GM12874 (cell line): ENCODE data around the gene MPP7.

Experiments
- TF ChIP-seq, protein P1 (sequence below): IDR thresholded peaks from 2 replicates; pipeline ENCODE4 v1.5.1; 2011; ENCODE audit warnings: low read depth, mild to moderate bottlenecking, control low read depth, low read length, moderate library complexity; ENCODE audit not compliant: insufficient read depth

The MPP7 gene

DNA sequence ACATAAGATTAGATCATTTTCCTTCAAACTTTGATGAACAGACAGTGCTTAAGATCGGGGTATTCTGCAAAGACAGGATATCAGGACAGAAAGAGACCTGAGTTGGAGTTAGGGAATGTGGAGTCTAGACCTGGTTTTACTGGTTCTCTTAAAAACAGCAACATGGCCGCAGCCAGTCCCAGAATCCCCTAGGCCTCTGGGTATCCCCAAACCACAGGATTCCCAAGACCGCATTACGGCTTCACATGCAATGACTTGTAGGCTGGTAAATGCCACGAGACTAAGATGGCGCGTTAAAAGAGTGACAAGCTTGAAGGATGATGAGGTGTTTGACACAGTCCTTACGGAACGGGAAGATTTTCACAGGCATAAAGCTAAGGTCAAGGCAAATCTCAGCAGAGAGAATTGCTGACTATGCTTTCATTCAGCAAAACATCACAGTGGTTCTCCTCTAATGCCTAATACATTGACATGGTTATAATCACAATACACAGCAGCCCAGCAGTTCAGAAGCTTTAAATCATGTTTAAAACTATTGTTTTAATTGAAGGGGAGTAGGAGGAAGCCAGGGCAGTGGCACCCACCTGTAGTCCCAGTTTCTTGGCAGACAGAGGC lies 32.9 kb downstream of the MPP7 start:
- TF ChIP-seq, protein P1, sequence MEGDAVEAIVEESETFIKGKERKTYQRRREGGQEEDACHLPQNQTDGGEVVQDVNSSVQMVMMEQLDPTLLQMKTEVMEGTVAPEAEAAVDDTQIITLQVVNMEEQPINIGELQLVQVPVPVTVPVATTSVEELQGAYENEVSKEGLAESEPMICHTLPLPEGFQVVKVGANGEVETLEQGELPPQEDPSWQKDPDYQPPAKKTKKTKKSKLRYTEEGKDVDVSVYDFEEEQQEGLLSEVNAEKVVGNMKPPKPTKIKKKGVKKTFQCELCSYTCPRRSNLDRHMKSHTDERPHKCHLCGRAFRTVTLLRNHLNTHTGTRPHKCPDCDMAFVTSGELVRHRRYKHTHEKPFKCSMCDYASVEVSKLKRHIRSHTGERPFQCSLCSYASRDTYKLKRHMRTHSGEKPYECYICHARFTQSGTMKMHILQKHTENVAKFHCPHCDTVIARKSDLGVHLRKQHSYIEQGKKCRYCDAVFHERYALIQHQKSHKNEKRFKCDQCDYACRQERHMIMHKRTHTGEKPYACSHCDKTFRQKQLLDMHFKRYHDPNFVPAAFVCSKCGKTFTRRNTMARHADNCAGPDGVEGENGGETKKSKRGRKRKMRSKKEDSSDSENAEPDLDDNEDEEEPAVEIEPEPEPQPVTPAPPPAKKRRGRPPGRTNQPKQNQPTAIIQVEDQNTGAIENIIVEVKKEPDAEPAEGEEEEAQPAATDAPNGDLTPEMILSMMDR = no peak

DNA sequence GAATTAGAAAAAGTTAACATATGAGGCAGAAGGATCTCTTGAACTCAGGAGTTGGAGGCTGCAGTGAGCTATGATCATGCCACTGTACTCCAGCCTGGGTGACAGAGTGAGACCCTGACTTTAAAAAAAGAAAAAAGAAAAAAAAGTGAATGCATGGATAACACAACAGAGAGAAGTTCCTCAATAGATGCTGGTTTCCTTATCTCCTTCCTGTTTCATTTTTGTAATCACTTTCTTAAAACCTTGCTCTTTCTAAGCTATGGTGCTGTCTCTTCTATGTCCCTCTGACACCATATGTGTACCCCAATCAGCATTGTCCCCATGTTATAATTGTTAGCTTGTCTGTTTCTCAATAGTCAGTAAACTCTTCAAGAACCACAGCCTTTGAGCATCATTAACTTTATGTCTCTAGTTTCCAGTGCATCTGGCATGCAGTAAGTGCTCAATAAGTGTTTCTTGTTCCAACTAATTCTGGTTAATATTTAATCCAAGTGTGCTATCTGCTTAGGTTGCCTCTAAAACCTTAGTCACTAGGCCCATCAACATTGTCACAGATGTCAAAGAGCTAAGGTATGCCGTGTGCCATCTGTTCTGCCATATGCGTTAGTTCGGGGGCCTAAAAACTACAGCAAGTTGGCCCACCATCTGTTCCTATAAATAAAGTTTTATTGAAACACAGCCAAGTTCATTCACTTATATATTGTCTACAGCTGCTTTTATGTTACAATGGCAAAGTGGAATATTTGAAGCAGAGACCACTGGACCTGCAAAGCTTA lies 36.2 kb downstream of the MPP7 start:
- TF ChIP-seq, protein P1 = no peak

DNA sequence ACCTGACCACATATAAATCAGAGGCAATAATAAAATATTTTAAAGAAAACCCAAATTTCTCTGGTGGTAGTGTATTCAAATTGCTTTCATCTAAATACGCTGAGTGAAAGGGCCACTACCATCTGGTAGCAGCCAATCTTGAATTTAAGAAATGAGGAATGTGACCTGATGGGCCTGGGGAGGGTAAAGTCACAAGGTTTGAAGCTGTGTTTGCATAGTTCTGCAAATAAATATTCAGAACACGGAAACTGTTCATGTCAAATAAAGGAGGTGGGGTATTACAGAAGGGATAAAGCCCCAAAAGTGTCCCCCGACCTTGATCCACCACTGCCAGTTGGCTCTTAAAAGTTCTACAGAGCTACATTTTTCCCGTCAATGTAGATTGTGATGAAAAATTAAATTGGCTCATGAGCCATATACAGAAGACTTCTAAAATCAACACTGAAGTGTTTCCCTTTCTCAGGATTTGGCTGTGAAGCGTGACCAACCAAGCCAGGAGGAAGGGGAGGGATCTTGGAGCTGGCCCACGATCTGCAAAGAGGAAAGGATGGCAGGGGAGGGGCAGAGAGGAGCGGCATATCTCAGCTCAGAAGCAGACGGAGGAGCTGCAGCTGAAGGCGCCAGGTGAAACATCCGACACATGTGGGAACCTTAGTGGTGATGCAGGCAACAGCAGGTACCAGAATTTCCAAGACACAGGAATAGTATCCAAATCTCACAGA lies 39.6 kb downstream of the MPP7 start:
- TF ChIP-seq, protein P1 = no peak

DNA sequence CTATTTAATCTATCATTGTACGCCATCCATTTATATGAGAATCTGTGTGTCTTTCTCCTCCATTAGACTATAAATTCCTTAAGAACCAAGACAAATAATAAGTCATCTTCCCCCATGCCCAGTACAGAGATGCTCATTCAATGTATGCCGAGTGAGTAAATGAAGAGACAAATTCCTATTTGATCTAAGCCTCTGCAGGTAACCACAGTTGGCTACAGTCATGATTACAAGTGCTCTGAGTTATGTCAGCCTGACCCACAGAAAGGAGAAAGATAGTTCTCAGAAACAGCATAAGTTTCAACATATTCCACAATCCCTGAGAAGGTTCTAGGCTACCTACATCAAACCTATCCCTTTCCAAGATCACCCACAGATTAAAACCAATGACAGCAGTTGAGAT lies 46.1 kb downstream of the MPP7 start:
- TF ChIP-seq, protein P1 = no peak

DNA sequence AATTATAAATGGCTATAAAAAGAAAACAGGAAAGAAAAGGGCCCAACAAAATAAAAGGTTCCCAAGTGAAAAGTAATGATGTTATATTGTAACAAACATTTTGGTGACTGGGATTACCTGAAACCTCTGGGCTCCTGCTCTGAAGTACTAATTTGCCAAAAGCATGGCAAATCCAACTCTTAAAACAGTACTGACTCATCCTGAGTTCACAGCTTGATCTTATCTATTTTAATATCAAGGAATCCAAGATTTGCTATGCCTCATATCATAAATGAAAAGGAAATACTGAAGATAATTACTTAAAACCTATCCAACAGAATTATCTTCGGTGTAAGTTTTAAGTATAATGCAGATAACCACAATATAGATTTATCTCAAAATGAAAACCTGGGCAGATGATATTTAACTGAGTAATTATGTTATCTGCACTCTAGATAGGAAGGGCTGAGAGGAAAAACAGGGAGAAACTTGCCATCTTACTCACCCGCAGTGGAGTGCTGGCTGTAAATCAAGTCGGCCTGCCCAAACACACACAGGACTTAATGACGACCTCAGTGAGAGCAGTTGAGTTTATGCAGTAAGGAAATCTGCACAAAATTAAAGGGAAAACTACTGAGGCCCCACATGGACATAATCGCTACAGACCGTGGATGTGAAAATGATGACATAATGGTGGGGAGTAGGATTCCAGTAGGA lies 48.4 kb downstream of the MPP7 start:
- TF ChIP-seq, protein P1 = no peak

DNA sequence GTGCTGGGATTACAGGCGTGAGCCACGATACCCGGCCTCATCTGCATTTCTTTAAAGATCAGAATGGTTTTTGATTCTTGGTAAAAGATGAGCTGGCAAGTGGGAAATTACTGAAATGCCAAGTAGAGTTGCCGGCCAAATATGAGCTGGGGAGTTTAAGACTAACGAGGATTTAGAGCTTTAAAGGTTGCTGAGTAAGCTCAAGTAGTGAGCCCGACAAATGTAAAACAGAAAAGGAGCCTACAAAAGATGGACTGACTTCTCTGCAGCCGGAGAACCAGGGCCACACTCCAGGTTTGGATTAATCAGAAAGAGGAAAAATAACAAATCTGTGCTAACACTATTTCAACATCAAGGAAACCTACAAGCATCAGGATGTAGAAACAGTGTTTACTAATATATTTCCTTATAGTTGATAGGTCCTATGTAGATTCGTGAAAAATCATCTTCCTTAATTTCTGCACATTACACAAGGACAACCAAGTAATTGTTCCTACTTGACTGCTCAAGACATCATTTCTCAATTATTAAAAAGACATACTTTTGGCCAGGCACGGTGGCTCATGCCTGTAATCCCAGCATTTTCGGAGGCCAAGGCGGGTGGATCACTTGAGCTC lies 49.6 kb downstream of the MPP7 start:
- TF ChIP-seq, protein P1 = no peak
